Right lobe of liver (tissue), 4 donors: Measurements from ENCODE around the gene WDR18.

ENCODE experiments used
- POLR2A ChIP-seq: fragments of 450-650 bp; IDR thresholded peaks from one replicate; pipeline ENCODE4 v1.6.1; 2017; ENCODE audit warnings: antibody characterized with exemption, mild to moderate bottlenecking
- TF ChIP-seq, protein P1 (sequence below), 4 donors: fragments of 200-600 bp in 3 of 4; fragments of 450-650 bp in 1 of 4; IDR thresholded peaks; one replicate each; pipeline versions ENCODE4 v1.5.1 to v1.8.0; 2016 to 2022; ENCODE audit warnings: antibody characterized with exemption in 4 of 4, mild to moderate bottlenecking in 2 of 4
- donor health status: DM: no; HTN: no; CAD: no.
- donor health status: DM: no; HTN: no; CAD: no.
- donor health status: DM: no; HTN: yes; CAD: no.

- TF ChIP-seq POLR2A: no peak
- TF ChIP-seq, protein P1, sequence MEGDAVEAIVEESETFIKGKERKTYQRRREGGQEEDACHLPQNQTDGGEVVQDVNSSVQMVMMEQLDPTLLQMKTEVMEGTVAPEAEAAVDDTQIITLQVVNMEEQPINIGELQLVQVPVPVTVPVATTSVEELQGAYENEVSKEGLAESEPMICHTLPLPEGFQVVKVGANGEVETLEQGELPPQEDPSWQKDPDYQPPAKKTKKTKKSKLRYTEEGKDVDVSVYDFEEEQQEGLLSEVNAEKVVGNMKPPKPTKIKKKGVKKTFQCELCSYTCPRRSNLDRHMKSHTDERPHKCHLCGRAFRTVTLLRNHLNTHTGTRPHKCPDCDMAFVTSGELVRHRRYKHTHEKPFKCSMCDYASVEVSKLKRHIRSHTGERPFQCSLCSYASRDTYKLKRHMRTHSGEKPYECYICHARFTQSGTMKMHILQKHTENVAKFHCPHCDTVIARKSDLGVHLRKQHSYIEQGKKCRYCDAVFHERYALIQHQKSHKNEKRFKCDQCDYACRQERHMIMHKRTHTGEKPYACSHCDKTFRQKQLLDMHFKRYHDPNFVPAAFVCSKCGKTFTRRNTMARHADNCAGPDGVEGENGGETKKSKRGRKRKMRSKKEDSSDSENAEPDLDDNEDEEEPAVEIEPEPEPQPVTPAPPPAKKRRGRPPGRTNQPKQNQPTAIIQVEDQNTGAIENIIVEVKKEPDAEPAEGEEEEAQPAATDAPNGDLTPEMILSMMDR (IDR thresholded peaks at IDR 0.05): no peak
Measured at GRCh38 chr19:1019616-1019961, 35.4 kb downstream of the WDR18 start.
